WTC11 (cell line): ENCODE measurements around the gene GID8. TPM values are rescaled to one million over a fixed set of nuclear protein-coding genes. Genes with fewer than 3 reads are reported as not detected.

ENCODE experiments used
- ATAC-seq: fragments of 200-7000 bp; cut with Tn5 transposase; 2 replicates; pipeline ENCODE4 v1.10.0; 2021; ENCODE audit warnings: mild to moderate bottlenecking, moderate library complexity
- CTCF ChIA-PET: fragments of 300-600 bp; sonication (Branson Sonifier 250); formaldehyde crosslinking; loops from one replicate; lab custom pipeline; 2021; ENCODE audit warnings: antibody characterized with exemption; lab: Charles Lee
- POLR2A ChIA-PET: fragments of 350-600 bp; sonication (Branson Sonifier 250); formaldehyde crosslinking; loops from one replicate; lab custom pipeline; 2021; ENCODE audit warnings: antibody characterized with exemption; lab: Charles Lee
- DNase-seq: peaks from one replicate; pipeline ENCODE4 v3.0.0; 2021; ENCODE audit warnings: low spot score
- H3K27ac Mint-ChIP-seq: 2 replicates; pipeline ENCODE4 v1.8.0; 2021; ENCODE audit warnings: mixed read lengths
- H3K27me3 Mint-ChIP-seq: 2 replicates; pipeline ENCODE4 v1.8.0; 2021; ENCODE audit warnings: low read depth, mild to moderate bottlenecking, moderate library complexity, mixed read lengths
- H3K36me3 Mint-ChIP-seq: 2 replicates; pipeline ENCODE4 v1.8.0; 2021; ENCODE audit warnings: mixed read lengths
- H3K4me1 Mint-ChIP-seq: 2 replicates; pipeline ENCODE4 v1.8.0; 2022; ENCODE audit warnings: mixed read lengths
- H3K4me3 Mint-ChIP-seq: 2 replicates; pipeline ENCODE4 v1.8.0; 2021; ENCODE audit warnings: mild to moderate bottlenecking, moderate library complexity, mixed read lengths
- H3K9me3 Mint-ChIP-seq: 2 replicates; pipeline ENCODE4 v1.8.0; 2021; ENCODE audit warnings: mixed read lengths
- ATF2 ChIP-seq: sonication (generic); formaldehyde crosslinking; IDR thresholded peaks from 2 replicates; pipeline ENCODE4 v1.8.1; 2022; ENCODE audit warnings: low read depth, missing genetic modification reagents, borderline replicate concordance
- ATF6 ChIP-seq: sonication (generic); formaldehyde crosslinking; IDR thresholded peaks from 2 replicates; pipeline ENCODE4 v1.8.1; 2023; ENCODE audit warnings: mild to moderate bottlenecking, missing genetic modification reagents
- CREB1 ChIP-seq: sonication (generic); formaldehyde crosslinking; IDR thresholded peaks from 2 replicates; pipeline ENCODE4 v1.8.0; 2023; ENCODE audit warnings: mild to moderate bottlenecking, missing genetic modification reagents
- E2F5 ChIP-seq: sonication (generic); formaldehyde crosslinking; IDR thresholded peaks from 2 replicates; pipeline ENCODE4 v1.8.1; 2022; ENCODE audit warnings: mild to moderate bottlenecking, moderate library complexity, missing genetic modification reagents
- ERG ChIP-seq: fragments of 250-450 bp; sonication (Bioruptor Pico); IDR thresholded peaks from 2 replicates; pipeline ENCODE4 v1.8.0; 2021; ENCODE audit warnings: mild to moderate bottlenecking
- FOXP1 ChIP-seq: sonication (generic); formaldehyde crosslinking; IDR thresholded peaks from 2 replicates; pipeline ENCODE4 v1.8.0; 2022; ENCODE audit warnings: missing genetic modification reagents, mild to moderate bottlenecking, moderate library complexity, borderline replicate concordance
- FOXP4 ChIP-seq: sonication (generic); formaldehyde crosslinking; IDR thresholded peaks from 2 replicates; pipeline ENCODE4 v1.8.0; 2022; ENCODE audit warnings: mild to moderate bottlenecking, missing genetic modification reagents
- GABPB1 ChIP-seq: sonication (generic); formaldehyde crosslinking; IDR thresholded peaks from 2 replicates; pipeline ENCODE4 v1.8.1; 2023; ENCODE audit warnings: mild to moderate bottlenecking, missing genetic modification reagents
- GRHL2 ChIP-seq: fragments of 250-450 bp; sonication (Bioruptor Pico); IDR thresholded peaks from 2 replicates; pipeline ENCODE4 v1.8.0; 2022; ENCODE audit warnings: mild to moderate bottlenecking, moderate library complexity; ENCODE audit not compliant: insufficient replicate concordance, severe bottlenecking
- MLX ChIP-seq: sonication (generic); formaldehyde crosslinking; IDR thresholded peaks from 2 replicates; pipeline ENCODE4 v1.8.1; 2023; ENCODE audit warnings: mild to moderate bottlenecking, missing genetic modification reagents, moderate library complexity
- NFE2L1 ChIP-seq: sonication (generic); formaldehyde crosslinking; IDR thresholded peaks from 2 replicates; pipeline ENCODE4 v1.8.1; 2023; ENCODE audit warnings: missing genetic modification reagents
- PRDM15 ChIP-seq: sonication (generic); formaldehyde crosslinking; IDR thresholded peaks from 2 replicates; pipeline ENCODE4 v1.8.0; 2022; ENCODE audit warnings: missing genetic modification reagents
- SOX15 ChIP-seq: fragments of 250-450 bp; sonication (Bioruptor Pico); IDR thresholded peaks from 2 replicates; pipeline ENCODE4 v1.9.0; 2021; ENCODE audit warnings: mild to moderate bottlenecking
- USF1 ChIP-seq: sonication (generic); formaldehyde crosslinking; IDR thresholded peaks from 2 replicates; pipeline ENCODE4 v1.8.0; 2022; ENCODE audit warnings: mild to moderate bottlenecking, missing genetic modification reagents
- ZNF219 ChIP-seq: sonication (generic); formaldehyde crosslinking; IDR thresholded peaks from 2 replicates; pipeline ENCODE4 v1.8.0; 2023; ENCODE audit warnings: missing genetic modification reagents, mild to moderate bottlenecking, borderline replicate concordance
- ZSCAN18 ChIP-seq: fragments of 250-450 bp; sonication (Bioruptor Pico); IDR thresholded peaks from 2 replicates; pipeline ENCODE4 v2.1.2; 2022; ENCODE audit warnings: mild to moderate bottlenecking, moderate library complexity
- total RNA-seq: library from RNA; stranded (reverse); gene quantifications from 3 replicates; pipeline ENCODE4 v1.2.3, GENCODE V29; 2021

Gene GID8
- total RNA-seq, 1 experiment from 2014 or later = 70.2 TPM

- no peak for ATAC-seq
- TF ChIP-seq PRDM15 (CRISPR knock-in tag) = 0 out of 2 replicates have a peak, but pooled peaks have one; percentile 3
- 0 out of 2 replicates have a peak, but pooled peaks have one; percentile 18 for TF ChIP-seq GABPB1 (CRISPR knock-in tag)
- TF ChIP-seq FOXP4 = peak; percentile 22; the same call in 1 of the 2 replicates
- no peak for TF ChIP-seq ATF6
- no peak for TF ChIP-seq ZNF219 (CRISPR knock-in tag)
- TF ChIP-seq MLX (CRISPR knock-in tag) = no peak
- TF ChIP-seq GRHL2 = no peak
- no peak for TF ChIP-seq SOX15
- H3K9me3 Mint-ChIP-seq = no peaks in the 10 kb centered on the region
- no peak for DNase-seq
- H3K4me3 Mint-ChIP-seq = no peak overlapping the region
- peaks cover 39% of the 10 kb centered on the region for H3K27me3 Mint-ChIP-seq
- POLR2A ChIA-PET = no interaction called here
- H3K4me1 Mint-ChIP-seq = peaks cover 25% of the 10 kb centered on the region
- no peak overlapping the region for H3K27ac Mint-ChIP-seq
- CTCF ChIA-PET = interaction anchor here (0.7 to 1.8 kb wide), 15 partner anchors 9 to 95 kb away, joined by 3 to 16 read pairs (median 4); no protein-coding TSS in a partner anchor
- no peaks in the 10 kb centered on the region for H3K36me3 Mint-ChIP-seq
Observed at GRCh38 chr20:62970307-62971210, 32.6 kb downstream of the GID8 start.

GRCh38 chr20:62971211-62971949 is 33.4 kb downstream of the GID8 start:
- Mint-ChIP-seq H3K4me3 (no peak overlapping the region; the same call in 1 of the 2 replicates), H3K27ac (no peak overlapping the region), H3K9me3 (no peaks in the 10 kb centered on the region), H3K27me3 (peaks cover 45% of the 10 kb centered on the region), H3K4me1 (peaks cover 30% of the 10 kb centered on the region), H3K36me3 (no peaks in the 10 kb centered on the region)
- ChIA-PET POLR2A (no interaction called here), CTCF (interaction anchor here (0.7 to 1.7 kb wide), 14 partner anchors 10 to 96 kb away, joined by 3 to 16 read pairs (median 4); no protein-coding TSS in a partner anchor)
- DNase-seq (no peak), ATAC-seq (no peak)
- TF ChIP-seq E2F5 (CRISPR knock-in tag) (no peak), USF1 (CRISPR knock-in tag) (no peak), FOXP1 (CRISPR knock-in tag) (no peak), ZSCAN18 (CRISPR knock-in tag) (no peak), ERG (CRISPR knock-in tag) (no peak), CREB1 (CRISPR knock-in tag) (no peak), ATF2 (CRISPR knock-in tag) (no peak), NFE2L1 (no peak)
